ENCODE data around the gene BCL2.

BCL2 gene

GRCh38 chr18:63102941-63103744 lies 216.4 kb downstream of the BCL2 start:
- H3K27ac ChIP-seq: no peak overlapping the region
- TF ChIP-seq CTCF (IDR thresholded peaks at IDR 0.05) (no peak), ZFX (IDR thresholded peaks at IDR 0.05; ENCODE audit: borderline replicate concordance) (no peak)

GRCh38 chr18:63100630-63101055 lies 218.9 kb downstream of the BCL2 start:
- TF ChIP-seq CTCF (IDR thresholded peaks at IDR 0.05): no peak
- no peak for TF ChIP-seq ZFX (IDR thresholded peaks at IDR 0.05; ENCODE audit: borderline replicate concordance)
- H3K27ac ChIP-seq: no peak overlapping the region

GRCh38 chr18:63099848-63100629 lies 219.5 kb downstream of the BCL2 start:
- no peak overlapping the region for H3K27ac ChIP-seq
- no peak for TF ChIP-seq ZFX (IDR thresholded peaks at IDR 0.05; ENCODE audit: borderline replicate concordance)
- no peak for TF ChIP-seq CTCF (IDR thresholded peaks at IDR 0.05)

GRCh38 chr18:63099091-63099840 lies 220.3 kb downstream of the BCL2 start:
- TF ChIP-seq ZFX (IDR thresholded peaks at IDR 0.05; ENCODE audit: borderline replicate concordance) (no peak), CTCF (IDR thresholded peaks at IDR 0.05) (no peak)
- H3K27ac ChIP-seq: no peak overlapping the region

GRCh38 chr18:63098018-63098981 lies 221.3 kb downstream of the BCL2 start:
- TF ChIP-seq ZFX (IDR thresholded peaks at IDR 0.05; ENCODE audit: borderline replicate concordance): no peak
- no peak for TF ChIP-seq CTCF (IDR thresholded peaks at IDR 0.05)

GRCh38 chr18:63097178-63097577 lies 222.4 kb downstream of the BCL2 start:
- no peak overlapping the region for H3K27ac ChIP-seq
- TF ChIP-seq ZFX (IDR thresholded peaks at IDR 0.05; ENCODE audit: borderline replicate concordance) (no peak), CTCF (IDR thresholded peaks at IDR 0.05) (no peak)

More at GRCh38 chr18:63098018-63098981, 221.3 kb downstream of the BCL2 start:
- H3K27ac ChIP-seq: no peak overlapping the region
